ENCODE results near the gene FRRS1. TPM values are rescaled to one million over a fixed set of nuclear protein-coding genes. Genes with fewer than 3 reads are reported as not detected.

FRRS1 gene
- polyA plus RNA-seq, 1 donor from 2014 or later = not detected

- TF ChIP-seq SMC3 (conservative IDR thresholded peaks at IDR 0.05; ENCODE audit: poor library complexity) = no peak
- no peak for TF ChIP-seq POLR2AphosphoS5 (IDR thresholded peaks at IDR 0.05)
- TF ChIP-seq CTCF (IDR thresholded peaks at IDR 0.05; ENCODE audit: poor library complexity, severe bottlenecking) = no peak
- no peak for TF ChIP-seq EZH2 (IDR thresholded peaks at IDR 0.05; ENCODE audit: borderline replicate concordance, insufficient read depth, low read length, poor library complexity, severe bottlenecking)
- TF ChIP-seq REST (IDR thresholded peaks at IDR 0.05; ENCODE audit: borderline replicate concordance) = no peak
- TF ChIP-seq RAD21 (conservative IDR thresholded peaks at IDR 0.05) = no peak
- Histone ChIP-seq H3K79me2 (replicated peaks; ENCODE audit: insufficient read depth, low read length) (no peaks in the 10 kb centered on the region), H2AFZ (ENCODE audit: low read depth, low read length) (no peak overlapping the region), H3K9ac (ENCODE audit: low read length) (no peak overlapping the region), H3K9me2 (ENCODE audit: insufficient read depth, low read length) (no peaks in the 10 kb centered on the region), H3K27me3 (ENCODE audit: insufficient read depth, low read depth, low read length) (no peaks in the 10 kb centered on the region), H3K4me3 (ENCODE audit: low read length) (no peak overlapping the region), H3K4me2 (ENCODE audit: low read length) (no peak overlapping the region), H3K27ac (ENCODE audit: low read length) (no peak overlapping the region), H3K36me3 (ENCODE audit: insufficient read depth, low read length) (no peaks in the 10 kb centered on the region), H3F3A (ENCODE audit: insufficient read depth, low read length, poor library complexity, severe bottlenecking) (no peaks in the 10 kb centered on the region), H3K9me3 (ENCODE audit: low read length) (no peaks in the 10 kb centered on the region), H4K20me1 (ENCODE audit: insufficient read depth) (no peaks in the 10 kb centered on the region)
Measured at GRCh38 chr1:99659755-99660210, 106.7 kb downstream of the FRRS1 start.

Small RNA genes within 50 kb of the gene (small RNA-seq; reads per million reads assigned to genes)
- gene RF00019 (0 to 1.2 (median 0) reads per million in 3 experiments), gene RNU4-75P (0 to 18.0 (median 0) reads per million in 3 experiments)

Other genes starting within 250 kb of the FRRS1 start
- gene PALMD, start 120.5 kb downstream of the FRRS1 start, polyA plus RNA-seq = 19.4 and 20.6 TPM in 2 replicates
- 16.5 and 17.7 TPM in 2 replicates for gene AGL, start 83.7 kb upstream of the FRRS1 start, polyA plus RNA-seq
- 26.8 and 28.1 TPM in 2 replicates for gene SLC35A3, start 203.4 kb upstream of the FRRS1 start, polyA plus RNA-seq

All from neural cell (in vitro differentiated cells).